ENCODE measurements around the gene JAZF1.

GRCh38 chr7:28041508-28042314 lies 138.9 kb downstream of the JAZF1 start:
- TF ChIP-seq CTCF (IDR thresholded peaks at IDR 0.05) (no peak), EP300 (IDR thresholded peaks at IDR 0.05) (no peak), POLR2AphosphoS5 (IDR thresholded peaks at IDR 0.05) (peak in 1 of 2 donors; percentile 50), POLR2A (IDR thresholded peaks at IDR 0.05; ENCODE audit: low read depth) (no peak)
